Stimulated activated CD4-positive, alpha-beta T cell treated with anti-CD3 and anti-CD28 coated beads, Interleukin-15, amount 100 ng/mL, for 48 hours (primary cell): Measurements from ENCODE around the gene RGPD6.
"Not testable (repeated sequence)": the region's sequence is repeated elsewhere in the genome, so short reads cannot be mapped to it uniquely, and the experiment has no call there.

ENCODE experiments used
- DNase-seq, 2 donors: peaks; one replicate each; pipeline ENCODE4 v3.0.0-alpha.2; 2020; ENCODE audit warnings: low read depth in 2 of 2

The RGPD6 gene

GRCh38 chr2:110481200-110481599 lies 95.8 kb downstream of the RGPD6 start:
- not testable (repeated sequence) for DNase-seq

DNA sequence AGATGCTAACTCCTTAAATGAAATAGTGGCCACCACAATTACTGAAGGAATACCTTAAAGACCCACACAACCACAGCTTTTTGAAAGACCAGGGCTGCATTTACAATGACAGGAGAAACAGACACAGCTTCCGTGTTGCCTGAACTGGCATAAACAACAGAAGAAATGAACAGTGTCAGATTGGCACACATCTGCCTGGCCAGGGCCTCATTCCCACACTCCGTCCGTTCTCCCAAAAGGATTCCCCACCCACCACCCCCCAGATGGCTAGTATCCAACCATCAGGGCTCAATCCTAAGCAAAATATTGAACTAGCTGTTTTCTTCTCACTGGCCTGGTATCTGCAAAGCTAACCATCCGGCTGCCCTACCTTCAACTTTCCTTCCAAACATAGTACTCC lies 96.9 kb downstream of the RGPD6 start:
- DNase-seq = not testable (repeated sequence)

DNA sequence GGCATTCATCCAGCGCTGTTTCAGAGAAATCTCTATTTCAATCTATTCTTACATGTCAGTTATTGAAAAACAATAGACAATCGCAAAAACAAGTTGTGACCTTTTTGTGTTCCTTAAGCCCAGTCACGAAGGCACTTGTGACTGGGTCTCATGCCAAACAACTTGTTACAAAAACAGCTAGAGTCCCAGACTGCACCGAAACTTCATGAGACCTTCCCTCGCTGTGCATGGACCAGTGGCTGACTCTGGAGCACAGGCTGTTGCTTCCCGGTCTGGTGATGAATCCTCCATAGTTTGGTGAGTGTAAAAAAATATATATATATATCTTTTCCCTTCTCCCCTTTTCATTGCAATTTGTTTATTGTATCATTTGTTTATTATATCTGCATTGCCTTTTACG lies 99.7 kb downstream of the RGPD6 start:
- not testable (repeated sequence) for DNase-seq

DNA sequence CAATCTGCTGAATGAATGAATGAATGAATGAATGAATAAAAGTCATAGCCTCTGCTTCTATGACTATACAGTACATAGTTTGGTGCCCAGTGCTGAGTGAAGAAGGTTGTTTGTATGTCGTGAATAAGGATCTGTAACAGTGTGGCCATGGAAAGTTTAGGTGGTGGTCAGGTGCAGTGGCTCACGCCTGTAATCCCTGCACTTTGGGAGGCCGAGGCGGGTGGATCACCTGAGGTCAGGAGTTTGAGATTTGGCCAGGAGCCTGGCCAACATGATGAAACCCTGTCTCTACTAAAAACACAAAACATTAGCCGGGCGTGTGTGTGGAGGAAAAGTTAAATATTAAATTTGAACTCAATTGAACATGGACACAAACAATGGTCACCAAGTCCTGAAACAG lies 100.1 kb downstream of the RGPD6 start:
- DNase-seq = not testable (repeated sequence)

DNA sequence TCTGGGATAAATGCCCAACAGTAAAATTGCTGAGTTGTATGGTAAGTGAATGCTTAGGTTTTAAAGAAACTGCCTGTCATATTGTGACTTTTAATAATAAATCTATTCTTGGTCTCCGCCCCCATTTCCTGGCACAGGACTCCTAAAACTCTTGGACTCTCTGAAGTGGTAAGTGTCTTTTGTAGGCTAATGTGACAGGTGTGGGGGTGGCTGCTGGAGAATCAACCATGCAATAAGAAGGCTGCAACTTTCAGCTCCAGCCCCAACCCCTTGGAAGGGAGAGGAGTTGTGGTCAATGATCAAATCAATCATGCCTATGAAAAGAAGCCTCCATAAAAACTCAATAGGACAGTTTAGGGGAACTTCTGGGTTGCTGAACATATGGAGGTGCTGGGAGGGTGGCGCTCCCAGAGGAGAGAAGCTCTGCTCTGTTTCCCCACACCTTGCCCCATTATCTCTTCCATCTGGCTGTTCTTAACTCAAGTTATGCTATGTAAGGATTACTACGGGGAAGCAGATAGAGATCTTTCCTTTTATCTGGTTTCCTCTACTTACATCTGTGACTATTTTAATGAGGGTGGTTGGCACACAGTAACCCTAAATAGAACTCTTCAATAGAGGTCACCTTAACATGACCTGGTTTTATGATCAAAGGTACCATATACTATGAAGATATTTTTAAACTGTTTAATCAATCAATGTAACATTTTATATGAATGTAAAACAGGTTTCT lies 101.2 kb downstream of the RGPD6 start:
- DNase-seq = not testable (repeated sequence)

DNA sequence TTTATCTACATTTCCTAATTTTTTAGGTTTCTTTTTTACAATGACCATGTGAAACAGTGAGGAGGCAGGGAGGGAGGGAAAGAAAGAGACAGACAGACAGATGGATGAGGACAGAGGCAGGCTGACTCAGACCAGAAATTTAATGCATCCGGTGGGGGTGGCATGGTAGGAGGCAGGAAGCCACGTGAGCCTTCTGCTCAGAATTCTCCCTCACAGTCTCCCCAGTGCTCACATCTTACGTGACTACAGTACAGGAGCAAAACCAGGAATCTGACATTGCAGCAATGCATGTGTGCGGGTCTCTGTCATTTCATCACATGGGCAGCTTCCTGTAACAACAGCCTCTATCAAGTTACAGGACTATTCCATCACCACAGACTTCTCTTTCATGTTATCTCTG lies 102.1 kb downstream of the RGPD6 start:
- not testable (repeated sequence) for DNase-seq

DNA sequence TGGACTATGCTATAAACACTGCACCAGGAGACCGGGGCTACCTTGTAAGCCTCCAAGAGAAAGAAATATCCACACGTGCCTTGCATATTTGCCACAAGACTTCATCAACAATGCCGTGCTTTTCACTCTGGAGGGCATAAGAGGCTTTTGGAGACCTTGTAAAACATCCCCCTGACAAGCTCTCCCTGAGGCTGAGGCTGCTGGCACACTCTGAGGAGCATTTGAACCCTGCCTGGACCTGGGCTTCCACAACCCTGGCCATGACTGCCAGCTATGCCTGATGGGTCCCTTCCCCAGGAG lies 104.0 kb downstream of the RGPD6 start:
- not testable (repeated sequence) for DNase-seq

GRCh38 chr2:110472171-110473058 lies 104.6 kb downstream of the RGPD6 start, which contains the start of gene LIMS4:
TSS of gene LIMS4 (minus strand) at chr2:110472816. CDS start at chr2:110472778, 38 bp downstream.
- DNase-seq = not testable (repeated sequence)

DNA sequence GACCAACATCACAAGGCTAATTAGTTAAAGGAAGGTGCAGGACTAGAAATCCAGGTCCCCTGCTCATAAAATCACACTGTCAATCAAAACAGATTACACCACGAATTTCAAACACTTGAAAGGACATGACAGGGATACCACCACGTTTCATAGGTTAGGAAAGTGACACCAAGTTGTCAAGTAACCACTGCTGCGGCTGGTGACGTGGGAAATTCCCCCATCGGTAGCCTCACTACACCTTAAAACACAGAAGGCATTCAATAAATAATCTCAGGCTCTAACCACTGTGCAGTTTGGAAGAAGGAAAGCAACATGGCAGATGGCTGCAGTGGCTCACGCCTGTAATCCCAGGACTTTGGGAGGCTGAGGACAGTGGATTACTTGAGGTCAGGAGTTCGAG lies 108.1 kb downstream of the RGPD6 start:
- DNase-seq = not testable (repeated sequence)

GRCh38 chr2:110465312-110465711 lies 111.7 kb downstream of the RGPD6 start:
- not testable (repeated sequence) for DNase-seq
